SH-SY5Y (cell line): ENCODE data around the gene NPTXR.

Experiments
- GATA2 ChIP-seq: IDR thresholded peaks from 2 replicates; pipeline ENCODE4 v1.6.1; 2011; ENCODE audit warnings: mild to moderate bottlenecking, low read depth, low read length
- GATA3 ChIP-seq: IDR thresholded peaks from 2 replicates; pipeline ENCODE4 v1.6.1; 2011; ENCODE audit warnings: low read depth, mild to moderate bottlenecking, low read length, moderate library complexity

GRCh38 chr22:38834991-38835390 is 8.8 kb downstream of the NPTXR start:
- TF ChIP-seq GATA3 (no peak), GATA2 (no peak)
